Measurements from ENCODE around the gene EDIL3.

EDIL3 gene

GRCh38 chr5:84125216-84125615, 259.5 kb downstream of the EDIL3 start:
- peak; percentile 46 for FAIRE-seq
- TF ChIP-seq POLR2AphosphoS5 (IDR thresholded peaks at IDR 0.05; ENCODE audit: low read depth, low read length) (no peak), POLR2A (IDR thresholded peaks at IDR 0.05; ENCODE audit: low read depth, low read length) (no peak), TAF1 (IDR thresholded peaks at IDR 0.05; ENCODE audit: borderline replicate concordance, low read depth, low read length) (no peak)
- no peak for DNase-seq (ENCODE audit: insufficient read length)

DNA sequence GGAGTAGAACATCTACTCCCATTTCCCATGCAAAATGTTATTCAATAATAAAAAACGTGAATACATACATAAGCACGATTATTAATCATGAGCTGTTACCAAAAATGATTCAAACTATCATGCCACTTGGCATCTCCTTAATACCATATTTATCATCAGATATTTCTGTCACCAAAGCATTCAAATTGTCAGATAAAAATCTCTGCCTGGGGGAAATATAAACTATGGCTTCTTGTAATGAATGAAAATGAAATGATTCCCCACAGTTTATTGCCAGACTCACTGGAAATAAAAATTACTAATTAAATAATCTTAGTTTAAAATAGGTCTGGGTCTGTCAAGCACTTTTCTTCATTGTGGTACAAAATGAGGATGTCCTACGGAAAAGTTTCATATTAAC, 265.4 kb downstream of the EDIL3 start:
- DNase-seq (ENCODE audit: insufficient read length): no peak
- no peak for FAIRE-seq
- TF ChIP-seq POLR2A (IDR thresholded peaks at IDR 0.05; ENCODE audit: low read depth, low read length) (no peak), POLR2AphosphoS5 (IDR thresholded peaks at IDR 0.05; ENCODE audit: low read depth, low read length) (no peak), TAF1 (IDR thresholded peaks at IDR 0.05; ENCODE audit: borderline replicate concordance, low read depth, low read length) (no peak)

- TF ChIP-seq TAF1 (IDR thresholded peaks at IDR 0.05; ENCODE audit: borderline replicate concordance, low read depth, low read length) (no peak), POLR2AphosphoS5 (IDR thresholded peaks at IDR 0.05; ENCODE audit: low read depth, low read length) (no peak), POLR2A (IDR thresholded peaks at IDR 0.05; ENCODE audit: low read depth, low read length) (no peak)
- FAIRE-seq: no peak
- no peak for DNase-seq (ENCODE audit: insufficient read length)
Measured at GRCh38 chr5:84118551-84118950, 266.1 kb downstream of the EDIL3 start.

- FAIRE-seq: no peak
- no peak for TF ChIP-seq POLR2A (IDR thresholded peaks at IDR 0.05; ENCODE audit: low read depth, low read length)
- DNase-seq (ENCODE audit: insufficient read length): no peak
Measured at GRCh38 chr5:84115727-84116126, 269.0 kb downstream of the EDIL3 start.

- no peak for FAIRE-seq
- no peak for DNase-seq (ENCODE audit: insufficient read length)
Measured at GRCh38 chr5:84113246-84114105, 271.2 kb downstream of the EDIL3 start.

GRCh38 chr5:84092738-84093137, 291.9 kb downstream of the EDIL3 start:
- DNase-seq (ENCODE audit: insufficient read length): no peak
- FAIRE-seq: no peak
- TF ChIP-seq POLR2AphosphoS5 (IDR thresholded peaks at IDR 0.05; ENCODE audit: low read depth, low read length): no peak
- no peak for TF ChIP-seq TAF1 (IDR thresholded peaks at IDR 0.05; ENCODE audit: borderline replicate concordance, low read depth, low read length)
- TF ChIP-seq POLR2A (IDR thresholded peaks at IDR 0.05; ENCODE audit: low read depth, low read length): no peak

More at GRCh38 chr5:84113246-84114105, 271.2 kb downstream of the EDIL3 start:
- no peak for TF ChIP-seq POLR2A (IDR thresholded peaks at IDR 0.05; ENCODE audit: low read depth, low read length)
- TF ChIP-seq POLR2AphosphoS5 (IDR thresholded peaks at IDR 0.05; ENCODE audit: low read depth, low read length): no peak
- TF ChIP-seq TAF1 (IDR thresholded peaks at IDR 0.05; ENCODE audit: borderline replicate concordance, low read depth, low read length): no peak

- no peak for DNase-seq (ENCODE audit: insufficient read length)
- no peak for FAIRE-seq
- TF ChIP-seq POLR2AphosphoS5 (IDR thresholded peaks at IDR 0.05; ENCODE audit: low read depth, low read length): no peak
- no peak for TF ChIP-seq TAF1 (IDR thresholded peaks at IDR 0.05; ENCODE audit: borderline replicate concordance, low read depth, low read length)
- no peak for TF ChIP-seq POLR2A (IDR thresholded peaks at IDR 0.05; ENCODE audit: low read depth, low read length)
Measured at GRCh38 chr5:84091127-84091799, 293.4 kb downstream of the EDIL3 start.

GRCh38 chr5:84088996-84089395, 295.7 kb downstream of the EDIL3 start:
- no peak for FAIRE-seq
- TF ChIP-seq TAF1 (IDR thresholded peaks at IDR 0.05; ENCODE audit: borderline replicate concordance, low read depth, low read length) (no peak), POLR2A (IDR thresholded peaks at IDR 0.05; ENCODE audit: low read depth, low read length) (no peak), POLR2AphosphoS5 (IDR thresholded peaks at IDR 0.05; ENCODE audit: low read depth, low read length) (no peak)
- no peak for DNase-seq (ENCODE audit: insufficient read length)

- no peak for FAIRE-seq
- no peak for DNase-seq (ENCODE audit: insufficient read length)
- TF ChIP-seq TAF1 (IDR thresholded peaks at IDR 0.05; ENCODE audit: borderline replicate concordance, low read depth, low read length) (no peak), POLR2AphosphoS5 (IDR thresholded peaks at IDR 0.05; ENCODE audit: low read depth, low read length) (no peak), POLR2A (IDR thresholded peaks at IDR 0.05; ENCODE audit: low read depth, low read length) (no peak)
Measured at GRCh38 chr5:84086511-84086910, 298.2 kb downstream of the EDIL3 start.

GRCh38 chr5:84085387-84086041, 299.2 kb downstream of the EDIL3 start:
- FAIRE-seq (no peak), DNase-seq (ENCODE audit: insufficient read length) (no peak)
- TF ChIP-seq POLR2AphosphoS5 (IDR thresholded peaks at IDR 0.05; ENCODE audit: low read depth, low read length) (no peak), TAF1 (IDR thresholded peaks at IDR 0.05; ENCODE audit: borderline replicate concordance, low read depth, low read length) (no peak), POLR2A (IDR thresholded peaks at IDR 0.05; ENCODE audit: low read depth, low read length) (no peak)

GRCh38 chr5:84080908-84081307, 303.8 kb downstream of the EDIL3 start:
- FAIRE-seq (no peak), DNase-seq (ENCODE audit: insufficient read length) (no peak)
- TF ChIP-seq POLR2A (IDR thresholded peaks at IDR 0.05; ENCODE audit: low read depth, low read length): no peak
- no peak for TF ChIP-seq POLR2AphosphoS5 (IDR thresholded peaks at IDR 0.05; ENCODE audit: low read depth, low read length)
- no peak for TF ChIP-seq TAF1 (IDR thresholded peaks at IDR 0.05; ENCODE audit: borderline replicate concordance, low read depth, low read length)
